ENCODE results near the gene BCL2L11.

The BCL2L11 gene

DNA sequence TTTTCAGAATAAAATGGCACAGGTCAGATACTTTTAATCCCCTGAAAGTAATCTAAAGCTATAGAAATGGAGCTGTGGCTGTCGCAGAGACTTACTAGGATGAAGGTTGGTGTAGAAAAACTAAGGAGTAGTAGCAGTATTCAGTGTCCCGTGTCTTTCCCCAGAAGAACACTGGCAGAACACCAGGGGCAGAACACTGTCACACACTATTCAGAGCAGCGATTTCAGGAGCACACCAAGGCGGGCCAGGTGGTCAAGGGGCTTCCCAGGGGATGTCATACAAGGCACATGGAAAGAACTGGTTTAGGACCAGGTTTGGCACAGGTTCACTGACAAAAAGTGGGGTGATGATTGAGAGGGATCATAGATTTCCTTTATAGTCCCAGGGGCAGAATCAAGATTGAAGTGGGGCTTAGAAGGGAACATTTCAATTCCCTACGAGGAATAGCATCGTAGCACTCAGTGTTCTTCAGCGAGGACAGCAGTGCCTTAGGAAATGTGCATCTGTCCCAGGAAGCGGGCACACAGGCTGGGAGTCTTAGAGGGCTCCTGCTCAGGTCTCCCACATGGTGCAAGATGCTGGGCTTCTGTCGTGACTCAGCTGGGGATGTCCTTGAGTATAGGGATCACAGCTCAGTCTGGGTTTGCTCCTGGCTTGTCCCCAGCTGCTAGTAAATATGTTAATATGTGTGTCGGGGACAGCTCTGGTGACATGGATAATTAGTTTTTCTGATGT, 22.6 kb downstream of the BCL2L11 start:
- no peak for DNase-seq (ENCODE audit: low read depth in 2 of 2)

DNA sequence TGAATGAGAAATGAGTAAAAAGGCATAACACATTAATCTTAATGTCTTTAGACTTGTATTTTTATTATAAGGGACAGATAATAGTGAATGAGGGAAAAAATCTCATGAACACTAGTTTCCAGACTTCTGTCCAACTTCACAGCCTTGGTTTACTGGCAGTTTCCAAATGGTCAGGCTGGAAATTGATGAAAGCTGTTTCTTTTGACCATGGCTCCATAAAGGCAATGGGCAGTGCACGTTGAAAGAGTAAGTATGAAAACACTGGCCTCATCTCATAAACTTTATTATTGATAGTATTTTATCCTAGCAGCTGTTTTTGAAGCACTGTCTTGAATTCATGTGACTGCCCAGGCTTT, 23.1 kb downstream of the BCL2L11 start:
- no peak for DNase-seq (ENCODE audit: low read depth in 2 of 2)

DNA sequence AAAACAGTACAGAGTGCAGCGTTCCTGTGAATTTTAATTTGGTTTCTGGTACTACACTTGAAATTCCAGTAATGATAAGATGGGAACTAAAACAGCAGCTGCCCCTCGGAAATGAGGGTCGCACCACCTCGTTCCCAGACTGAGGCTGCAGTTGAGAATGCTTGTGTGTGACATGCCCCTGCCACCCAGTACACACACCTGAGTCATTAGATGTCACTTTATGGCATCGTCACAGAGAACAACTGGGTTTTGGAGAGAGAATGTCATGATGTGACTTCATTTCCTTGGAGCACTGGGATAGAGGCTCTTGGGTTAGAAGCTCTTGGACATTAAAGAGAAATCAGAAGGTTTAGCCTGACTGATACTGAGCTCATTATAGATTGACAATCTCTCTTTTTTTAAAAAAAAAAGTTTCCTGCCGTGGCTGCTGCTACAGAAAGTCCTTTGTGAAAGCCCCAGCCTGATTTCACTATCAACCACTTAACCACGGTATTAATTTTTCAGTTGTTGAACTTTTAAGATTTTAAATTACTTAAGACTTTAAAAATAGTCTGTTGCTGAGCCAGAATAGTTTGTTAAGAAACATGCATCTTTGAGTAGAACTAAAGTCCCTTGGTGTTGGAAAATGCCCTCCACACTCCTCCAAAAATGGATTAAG, 24.5 kb downstream of the BCL2L11 start:
- DNase-seq (ENCODE audit: low read depth in 2 of 2) = no peak

DNA sequence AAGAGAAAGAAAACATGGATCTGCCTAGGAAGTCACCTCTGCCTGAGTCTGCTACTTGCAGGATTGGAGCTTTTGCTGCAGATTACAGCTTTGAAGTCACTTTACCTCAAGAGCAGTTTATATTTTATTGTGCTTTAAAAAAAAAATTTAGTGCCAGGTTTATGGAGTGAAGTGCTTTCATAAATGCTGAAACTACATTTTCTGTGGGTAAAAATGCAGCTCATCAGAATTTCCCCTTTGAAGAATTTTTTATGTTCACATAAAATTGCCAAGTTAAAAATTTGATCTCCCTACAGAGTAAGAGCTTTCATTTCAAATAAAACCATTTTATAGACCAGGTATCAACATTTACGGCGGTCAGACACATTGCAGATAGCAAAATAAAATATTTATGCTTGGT, 25.2 kb downstream of the BCL2L11 start:
- no peak for DNase-seq (ENCODE audit: low read depth in 2 of 2)

DNA sequence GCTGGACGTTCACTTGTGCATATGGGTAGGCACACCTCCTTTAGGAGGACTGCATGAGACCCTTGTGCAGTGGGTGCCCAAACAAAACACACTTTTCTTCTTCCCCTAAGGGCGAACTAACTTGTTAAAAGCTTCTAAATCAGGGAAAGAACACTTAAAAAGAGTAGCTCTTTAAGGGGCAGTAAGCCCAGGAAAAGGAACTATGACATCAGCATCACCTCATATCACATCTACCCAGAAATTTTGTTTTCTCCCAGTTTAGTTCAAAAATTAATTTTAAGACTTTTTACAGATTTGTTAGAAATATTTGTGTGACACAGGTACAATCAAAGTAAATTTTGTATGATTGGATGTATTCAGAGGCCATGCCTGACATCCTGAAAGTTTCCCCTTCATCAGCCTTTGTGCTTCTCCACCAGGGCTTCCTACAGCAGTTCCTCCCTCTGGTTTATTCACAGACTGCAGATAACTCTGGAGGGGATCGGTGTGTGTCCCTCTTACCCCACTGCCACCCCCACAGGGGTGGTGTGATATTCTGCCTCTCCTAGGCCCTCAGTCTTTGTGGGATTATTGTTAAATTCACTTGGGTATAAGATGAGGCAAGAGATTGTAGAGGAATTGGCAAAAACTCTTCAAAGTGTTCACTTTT, 27.6 kb downstream of the BCL2L11 start:
- no peak for DNase-seq (ENCODE audit: low read depth in 2 of 2)

DNA sequence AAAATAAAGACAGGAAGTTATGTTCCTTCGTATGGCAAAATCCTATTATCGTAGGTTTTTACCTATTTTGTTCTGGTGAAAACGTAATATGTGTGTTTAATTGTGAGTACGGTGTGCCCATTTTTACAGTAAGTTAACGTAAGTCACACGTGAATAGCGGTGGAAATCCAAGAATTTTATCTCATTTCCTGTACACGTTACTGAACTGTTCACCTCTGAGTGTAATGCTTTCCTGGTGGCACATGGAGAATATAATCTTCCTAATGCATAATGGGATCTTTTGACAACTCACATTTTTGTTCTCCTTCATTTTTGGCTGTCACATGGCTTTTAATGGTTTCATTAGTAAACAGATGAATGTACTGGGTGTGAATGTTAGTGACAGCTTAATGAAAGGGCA, 28.2 kb downstream of the BCL2L11 start:
- DNase-seq (ENCODE audit: low read depth in 2 of 2) = no peak

DNA sequence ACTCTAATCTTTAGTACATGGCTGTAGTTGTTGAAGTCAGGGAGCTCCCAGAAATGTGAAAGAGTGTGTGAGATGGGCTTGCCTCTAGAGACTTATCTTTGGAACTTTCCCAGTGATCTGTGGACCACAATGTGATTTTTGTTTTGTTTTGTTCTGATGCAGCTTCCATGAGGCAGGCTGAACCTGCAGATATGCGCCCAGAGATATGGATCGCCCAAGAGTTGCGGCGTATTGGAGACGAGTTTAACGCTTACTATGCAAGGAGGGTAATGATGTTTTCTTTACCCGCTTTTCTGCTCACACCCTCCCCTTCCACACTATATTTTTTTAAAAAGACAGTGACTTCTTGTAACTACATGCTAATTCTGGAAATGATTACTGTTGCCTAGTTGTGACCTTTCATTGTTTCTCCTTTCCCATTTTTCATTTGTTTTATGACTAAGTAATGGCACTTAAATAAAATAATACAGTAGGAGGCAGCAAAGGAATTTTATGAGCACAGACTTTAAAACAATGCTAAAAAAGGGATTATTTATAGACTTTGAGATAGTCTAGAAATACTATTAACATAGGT, 29.3 kb downstream of the BCL2L11 start:
- DNase-seq (ENCODE audit: low read depth in 2 of 2) = no peak

DNA sequence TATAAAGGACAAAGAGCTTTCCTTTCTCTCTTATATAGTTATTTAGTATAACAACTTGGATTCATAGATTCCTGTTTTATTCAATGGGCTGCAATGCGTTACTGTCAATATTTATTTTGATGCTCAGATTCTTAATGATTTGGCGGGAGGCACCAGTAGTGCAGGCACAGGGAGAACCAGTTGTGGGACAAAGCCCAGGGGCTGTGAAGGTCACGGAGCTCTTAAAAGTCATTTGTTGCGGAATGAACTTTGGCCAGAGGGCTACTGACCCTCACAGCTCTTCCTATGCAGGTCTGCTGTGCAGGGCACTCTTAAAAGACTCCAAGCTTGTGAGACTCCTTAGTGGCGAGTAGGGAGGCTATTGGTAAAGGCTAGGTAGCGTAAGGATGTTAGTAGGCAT, 34.0 kb downstream of the BCL2L11 start:
- DNase-seq (ENCODE audit: low read depth in 2 of 2) = no peak

DNA sequence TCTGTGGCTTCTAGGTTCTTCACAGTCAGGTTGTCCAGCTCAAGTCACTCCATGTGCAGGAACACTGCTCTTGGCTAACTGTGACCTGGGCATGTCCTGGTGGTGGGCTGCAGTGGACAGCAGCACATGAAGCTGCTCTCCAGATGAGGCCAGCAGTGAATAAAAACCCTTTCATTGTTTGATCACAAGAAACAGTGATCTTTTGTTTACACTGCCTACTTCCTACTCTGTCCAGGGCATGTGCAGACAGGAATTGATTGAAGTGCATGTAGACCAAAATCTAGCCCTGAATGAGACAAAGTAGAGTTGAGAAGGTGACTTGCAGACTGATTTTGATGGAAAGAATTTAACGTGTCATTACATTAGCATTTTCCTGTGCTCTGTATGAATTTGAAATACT, 34.9 kb downstream of the BCL2L11 start:
- no peak for DNase-seq (ENCODE audit: low read depth in 2 of 2)

DNA sequence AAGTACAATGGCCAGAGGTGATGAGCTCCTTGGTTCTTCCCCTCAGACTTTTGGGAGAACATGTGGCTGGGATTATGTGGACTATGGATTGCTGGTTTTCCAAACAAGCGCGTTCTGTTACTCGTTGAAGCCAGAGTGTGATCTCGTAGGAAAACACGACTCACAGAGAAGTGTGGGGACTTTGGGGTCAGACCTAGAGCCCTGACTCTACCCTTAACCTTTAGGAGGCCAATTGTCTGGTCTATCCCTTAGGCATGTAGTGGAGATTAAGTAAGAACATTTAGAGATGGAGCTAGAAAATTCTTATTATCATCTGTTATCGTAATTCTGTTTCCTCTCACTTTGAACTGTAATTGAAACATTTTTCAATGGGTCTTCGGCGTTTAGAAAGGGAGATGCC, 35.8 kb downstream of the BCL2L11 start:
- DNase-seq (ENCODE audit: low read depth in 2 of 2) = no peak

DNA sequence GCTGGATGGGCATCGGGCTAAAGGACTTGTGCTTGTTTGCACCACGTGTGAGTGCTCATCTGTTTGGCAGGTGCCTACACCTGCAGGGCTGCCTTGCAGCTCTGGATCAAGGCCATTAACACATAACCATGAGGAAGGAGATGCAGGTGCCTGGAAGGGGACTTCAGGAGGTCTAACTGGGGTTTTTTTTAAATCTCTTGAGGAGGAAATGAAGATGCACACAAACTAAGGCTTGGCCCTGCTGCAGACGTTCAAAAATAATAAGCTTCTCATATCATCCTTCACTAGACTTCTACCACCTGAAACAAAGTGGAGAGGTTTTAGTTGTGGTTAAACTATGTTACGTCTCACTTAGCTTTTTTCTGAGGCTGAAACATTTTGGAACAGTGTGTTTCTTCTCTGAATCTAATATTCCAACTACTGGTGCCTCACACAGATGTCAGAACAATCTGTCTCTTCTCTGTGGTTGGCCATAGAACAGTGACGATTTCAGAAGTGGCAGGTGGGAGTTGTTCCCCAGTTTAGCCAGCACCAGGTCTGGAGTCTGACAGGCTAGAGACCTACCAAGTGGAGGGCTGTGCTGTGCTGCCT, 36.5 kb downstream of the BCL2L11 start:
- no peak for DNase-seq (ENCODE audit: low read depth in 2 of 2)

DNA sequence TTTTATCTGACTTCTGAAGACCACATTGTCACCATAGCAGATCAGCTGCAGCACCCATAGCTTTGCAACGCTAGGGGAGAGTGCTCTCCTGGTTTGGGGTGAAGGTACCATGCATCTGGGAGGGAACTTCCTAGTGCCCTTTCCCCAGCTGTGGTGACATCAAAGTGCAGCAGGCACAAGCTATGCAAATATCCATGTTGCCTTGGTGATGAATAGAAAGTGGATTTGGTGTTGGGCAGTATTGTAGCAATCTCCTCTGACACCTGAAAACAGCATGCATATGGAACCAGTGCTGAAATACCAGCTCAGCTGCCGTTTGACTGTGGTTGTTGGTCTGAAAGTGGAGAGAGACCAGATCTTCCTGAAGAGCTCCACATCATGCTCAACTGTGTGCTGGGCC, 37.1 kb downstream of the BCL2L11 start:
- DNase-seq (ENCODE audit: low read depth in 2 of 2) = no peak

DNA sequence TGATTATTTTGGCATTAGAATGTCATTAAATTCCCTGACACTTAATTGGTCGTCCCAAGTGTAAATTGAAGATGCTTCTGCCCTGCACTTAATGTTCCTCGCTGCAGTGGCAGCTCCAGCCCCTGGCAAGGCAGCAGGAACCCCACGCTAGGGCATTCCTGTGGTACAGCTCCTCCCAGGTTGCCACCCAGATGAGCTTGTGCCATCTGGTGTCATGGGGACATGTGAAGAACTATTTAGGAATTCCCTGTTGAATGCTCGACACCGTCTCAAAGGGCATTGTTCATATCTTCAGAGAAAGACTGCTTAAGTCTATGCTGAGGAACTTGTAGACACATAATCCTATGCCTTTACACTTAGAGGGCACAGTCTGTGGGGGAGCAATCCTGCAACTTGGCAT, 38.9 kb downstream of the BCL2L11 start:
- no peak for DNase-seq (ENCODE audit: low read depth in 2 of 2)

DNA sequence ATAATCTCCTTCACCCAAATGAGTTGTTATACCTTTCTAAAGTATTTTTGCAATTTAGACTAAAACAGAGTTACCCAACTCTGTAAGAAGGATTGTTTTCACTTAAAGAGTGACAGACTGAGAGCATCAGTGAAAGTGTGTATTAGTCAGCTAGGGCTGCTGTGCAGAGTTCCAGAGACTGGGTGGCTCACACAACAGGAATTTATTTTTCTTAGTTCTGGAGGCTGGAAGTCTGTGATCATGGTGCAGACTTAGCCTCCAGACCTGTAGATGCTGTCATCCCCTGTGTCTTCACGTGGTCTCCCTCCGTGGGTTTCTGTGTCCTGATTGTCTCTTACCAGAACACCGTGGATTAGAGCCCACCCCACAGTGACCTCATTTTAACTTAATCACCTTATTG, 40.0 kb downstream of the BCL2L11 start:
- DNase-seq (ENCODE audit: low read depth in 2 of 2) = no peak

DNA sequence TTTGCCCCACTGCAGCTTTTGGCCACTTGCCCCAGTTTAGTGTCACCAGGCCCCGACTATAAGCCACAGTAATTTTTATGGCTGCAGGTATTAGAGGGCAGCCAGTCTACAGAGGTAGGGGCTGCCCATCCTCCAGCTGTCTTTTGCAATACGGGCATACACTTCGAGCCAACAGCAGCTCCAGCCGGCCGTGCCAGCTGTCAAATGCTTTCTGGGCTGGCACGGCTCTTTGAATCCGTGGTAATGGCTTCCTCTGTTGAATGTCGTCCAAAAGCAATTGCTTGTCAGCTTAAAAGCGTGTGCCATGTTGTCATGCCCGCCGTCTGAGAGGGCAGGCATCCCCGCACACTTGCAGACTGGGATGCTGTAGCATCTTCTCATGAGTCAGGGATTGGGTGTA, 41.3 kb downstream of the BCL2L11 start:
- no peak for DNase-seq (ENCODE audit: low read depth in 2 of 2)

DNA sequence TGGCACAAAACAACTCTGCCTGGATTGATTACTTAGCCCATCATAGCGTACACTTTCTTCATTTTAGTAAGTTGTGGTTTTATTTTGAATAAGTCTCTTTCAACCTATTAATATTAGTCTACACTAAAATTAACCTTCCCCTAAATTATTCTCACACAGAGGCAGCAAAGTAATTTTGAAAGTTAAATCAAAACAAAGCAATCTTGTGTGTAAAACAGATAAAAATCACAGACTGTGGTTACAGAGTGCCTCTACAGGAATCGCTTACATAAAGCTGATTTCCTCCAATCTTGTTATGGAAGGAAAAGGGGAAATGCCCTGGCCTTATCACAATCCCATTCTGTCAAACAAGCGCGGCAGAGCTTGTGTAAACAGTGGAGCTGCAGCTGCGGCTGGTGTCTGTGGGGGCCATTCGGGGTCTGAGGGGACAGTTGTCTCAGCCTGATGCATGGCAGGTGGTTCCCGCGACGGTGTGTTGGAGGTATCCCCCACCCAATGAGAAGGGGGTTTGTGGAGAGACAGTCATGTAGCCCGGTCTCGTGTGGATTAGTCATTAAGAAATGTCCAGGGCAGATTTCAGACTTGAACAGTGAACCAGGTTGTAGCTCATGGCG, 42.1 kb downstream of the BCL2L11 start:
- DNase-seq (ENCODE audit: low read depth in 2 of 2) = no peak

DNA sequence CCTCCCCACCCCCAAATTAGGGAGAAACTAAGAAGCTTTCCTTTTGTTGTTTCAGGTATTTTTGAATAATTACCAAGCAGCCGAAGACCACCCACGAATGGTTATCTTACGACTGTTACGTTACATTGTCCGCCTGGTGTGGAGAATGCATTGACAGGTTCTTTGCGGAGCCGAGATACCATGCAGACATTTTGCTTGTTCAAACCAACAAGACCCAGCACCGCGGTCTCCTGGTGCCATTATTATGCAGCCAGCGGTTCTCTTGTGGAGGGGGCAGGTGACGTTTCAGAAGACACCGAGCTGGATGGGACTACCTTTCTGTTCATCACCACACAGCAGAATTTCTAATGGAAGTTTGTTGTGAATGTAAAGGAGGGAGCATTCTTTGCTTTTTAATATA, 43.4 kb downstream of the BCL2L11 start:
- no peak for DNase-seq (ENCODE audit: low read depth in 2 of 2)

DNA sequence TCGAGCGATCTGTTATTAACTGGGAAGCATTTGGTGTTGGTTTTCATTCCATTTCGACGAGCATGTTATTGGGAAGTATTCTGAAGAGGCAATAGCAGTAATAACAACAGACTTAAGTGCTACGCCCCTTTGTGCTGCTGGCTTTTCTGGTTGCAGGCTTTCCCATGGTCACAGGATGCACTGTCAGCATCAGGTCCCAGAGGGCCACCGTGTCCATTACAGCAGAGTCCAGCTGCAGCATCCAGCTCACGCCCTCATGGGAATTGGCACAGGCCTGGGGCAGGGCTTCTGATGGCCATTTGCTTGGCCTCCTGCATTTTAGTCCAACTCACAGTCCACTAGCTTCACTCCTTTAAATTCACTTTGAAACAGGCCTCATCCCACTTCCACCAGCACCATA, 44.4 kb downstream of the BCL2L11 start:
- no peak for DNase-seq (ENCODE audit: low read depth in 2 of 2)

DNA sequence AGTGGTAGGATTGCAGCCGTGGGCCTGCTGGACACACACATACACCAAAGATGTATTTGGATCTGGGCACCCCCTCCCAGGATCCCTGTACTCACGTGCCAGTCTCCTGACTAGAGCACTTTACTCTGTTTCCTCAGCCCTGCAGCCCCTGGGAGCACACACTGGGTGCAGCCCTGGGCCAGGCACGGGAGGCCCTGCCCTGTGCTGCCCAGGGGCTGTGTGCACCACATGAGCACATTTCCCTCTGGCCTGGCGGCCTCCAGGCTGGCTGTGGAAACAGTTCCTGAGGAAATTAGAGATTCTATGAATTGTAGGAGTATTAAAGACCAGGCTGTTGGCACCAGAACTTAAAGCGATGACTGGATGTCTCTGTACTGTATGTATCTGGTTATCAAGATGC, 45.4 kb downstream of the BCL2L11 start:
- DNase-seq (ENCODE audit: low read depth in 2 of 2) = no peak

DNA sequence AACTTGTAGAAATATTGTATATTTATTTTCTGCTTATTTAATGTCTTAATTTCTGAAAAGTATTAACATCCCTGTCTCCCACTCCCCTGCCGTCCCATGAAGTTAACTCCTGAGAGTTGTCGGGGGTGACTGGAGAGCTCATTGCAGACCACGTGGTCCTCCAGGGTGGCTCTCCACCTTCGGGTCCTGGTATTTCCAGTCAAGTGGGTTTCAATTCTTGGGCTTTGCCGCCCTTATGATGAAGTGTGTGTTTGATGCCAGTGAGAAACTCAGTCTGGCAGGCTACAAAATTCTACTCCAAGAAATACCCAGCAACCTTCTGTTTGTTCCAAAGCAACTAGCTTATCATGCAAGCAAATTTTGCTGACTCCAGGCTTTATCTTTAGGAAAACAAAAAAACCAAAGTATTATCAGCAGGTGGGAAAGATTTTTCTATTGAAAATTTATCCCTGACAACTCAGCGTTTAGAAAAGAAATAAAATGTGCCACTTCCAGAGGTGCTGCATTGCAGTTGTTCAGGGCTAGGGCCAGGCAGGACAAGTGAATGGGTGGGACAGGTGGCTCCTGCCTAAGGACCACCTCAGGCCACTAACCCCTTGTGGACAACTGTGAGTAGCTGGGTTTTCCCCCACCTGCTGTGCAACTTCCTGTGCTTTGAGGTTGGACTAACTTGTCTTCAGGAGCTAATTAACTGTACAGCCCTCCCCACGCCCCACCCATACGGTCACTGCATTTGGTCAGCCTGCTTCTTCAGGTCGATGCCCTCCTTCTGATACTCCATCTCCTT, 46.6 kb downstream of the BCL2L11 start:
- DNase-seq (ENCODE audit: low read depth in 2 of 2) = no peak

DNA sequence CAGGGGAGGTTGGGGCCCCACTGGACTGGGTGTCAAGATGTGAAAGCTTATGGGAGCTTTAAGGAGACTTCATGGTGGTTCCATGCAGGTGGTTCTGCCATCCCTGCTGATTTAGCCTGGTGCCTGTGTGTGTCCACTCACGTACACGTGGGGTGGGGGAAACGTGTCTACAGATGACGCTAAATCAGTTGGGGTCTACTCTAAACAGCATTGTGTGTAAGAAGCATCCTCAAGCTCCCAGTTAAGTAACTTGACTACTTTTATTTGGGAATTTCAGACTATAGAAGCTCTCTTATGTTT, 47.1 kb downstream of the BCL2L11 start:
- no peak for DNase-seq (ENCODE audit: low read depth in 2 of 2)
